ENCODE results near the gene UNK.

DNA sequence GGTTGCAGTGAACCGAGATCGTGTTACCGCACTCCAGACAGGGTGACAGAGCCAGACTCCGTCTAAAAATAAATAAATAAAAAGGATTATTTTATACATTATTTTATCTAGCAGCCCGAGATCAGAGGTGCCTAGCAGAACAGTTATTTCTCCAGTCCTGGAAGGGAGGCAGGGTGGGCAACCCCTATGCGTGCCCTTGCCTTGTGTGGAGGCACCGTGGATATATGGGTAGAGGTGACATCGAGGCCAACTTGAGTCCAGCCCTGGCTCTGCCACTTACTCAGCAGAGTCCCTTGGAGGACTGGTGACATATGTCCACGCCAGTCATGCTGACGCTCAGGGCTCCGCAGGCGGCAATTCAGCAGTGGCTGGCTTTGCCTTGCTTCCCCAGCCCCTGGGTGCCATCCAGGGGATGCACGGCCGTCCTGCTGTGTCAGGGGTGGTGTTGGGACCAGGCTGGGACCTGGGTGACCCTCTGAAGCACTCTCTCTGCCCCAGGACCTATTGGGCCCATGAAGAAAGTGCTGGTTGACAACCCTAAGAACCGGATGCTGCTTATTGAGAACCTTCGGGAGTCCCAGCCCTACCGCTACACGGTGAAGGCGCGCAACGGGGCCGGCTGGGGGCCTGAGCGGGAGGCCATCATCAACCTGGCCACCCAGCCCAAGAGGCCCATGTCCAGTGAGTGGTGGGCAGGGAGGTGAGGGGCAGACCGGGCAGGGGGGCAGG, 32.8 kb upstream of the UNK start:
- TF ChIP-seq, protein P1, sequence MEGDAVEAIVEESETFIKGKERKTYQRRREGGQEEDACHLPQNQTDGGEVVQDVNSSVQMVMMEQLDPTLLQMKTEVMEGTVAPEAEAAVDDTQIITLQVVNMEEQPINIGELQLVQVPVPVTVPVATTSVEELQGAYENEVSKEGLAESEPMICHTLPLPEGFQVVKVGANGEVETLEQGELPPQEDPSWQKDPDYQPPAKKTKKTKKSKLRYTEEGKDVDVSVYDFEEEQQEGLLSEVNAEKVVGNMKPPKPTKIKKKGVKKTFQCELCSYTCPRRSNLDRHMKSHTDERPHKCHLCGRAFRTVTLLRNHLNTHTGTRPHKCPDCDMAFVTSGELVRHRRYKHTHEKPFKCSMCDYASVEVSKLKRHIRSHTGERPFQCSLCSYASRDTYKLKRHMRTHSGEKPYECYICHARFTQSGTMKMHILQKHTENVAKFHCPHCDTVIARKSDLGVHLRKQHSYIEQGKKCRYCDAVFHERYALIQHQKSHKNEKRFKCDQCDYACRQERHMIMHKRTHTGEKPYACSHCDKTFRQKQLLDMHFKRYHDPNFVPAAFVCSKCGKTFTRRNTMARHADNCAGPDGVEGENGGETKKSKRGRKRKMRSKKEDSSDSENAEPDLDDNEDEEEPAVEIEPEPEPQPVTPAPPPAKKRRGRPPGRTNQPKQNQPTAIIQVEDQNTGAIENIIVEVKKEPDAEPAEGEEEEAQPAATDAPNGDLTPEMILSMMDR (IDR thresholded peaks at IDR 0.05) = no peak
- no peak for TF ChIP-seq POLR2AphosphoS5 (IDR thresholded peaks at IDR 0.05; ENCODE audit: low read depth, low read length)
- TF ChIP-seq, protein P2, sequence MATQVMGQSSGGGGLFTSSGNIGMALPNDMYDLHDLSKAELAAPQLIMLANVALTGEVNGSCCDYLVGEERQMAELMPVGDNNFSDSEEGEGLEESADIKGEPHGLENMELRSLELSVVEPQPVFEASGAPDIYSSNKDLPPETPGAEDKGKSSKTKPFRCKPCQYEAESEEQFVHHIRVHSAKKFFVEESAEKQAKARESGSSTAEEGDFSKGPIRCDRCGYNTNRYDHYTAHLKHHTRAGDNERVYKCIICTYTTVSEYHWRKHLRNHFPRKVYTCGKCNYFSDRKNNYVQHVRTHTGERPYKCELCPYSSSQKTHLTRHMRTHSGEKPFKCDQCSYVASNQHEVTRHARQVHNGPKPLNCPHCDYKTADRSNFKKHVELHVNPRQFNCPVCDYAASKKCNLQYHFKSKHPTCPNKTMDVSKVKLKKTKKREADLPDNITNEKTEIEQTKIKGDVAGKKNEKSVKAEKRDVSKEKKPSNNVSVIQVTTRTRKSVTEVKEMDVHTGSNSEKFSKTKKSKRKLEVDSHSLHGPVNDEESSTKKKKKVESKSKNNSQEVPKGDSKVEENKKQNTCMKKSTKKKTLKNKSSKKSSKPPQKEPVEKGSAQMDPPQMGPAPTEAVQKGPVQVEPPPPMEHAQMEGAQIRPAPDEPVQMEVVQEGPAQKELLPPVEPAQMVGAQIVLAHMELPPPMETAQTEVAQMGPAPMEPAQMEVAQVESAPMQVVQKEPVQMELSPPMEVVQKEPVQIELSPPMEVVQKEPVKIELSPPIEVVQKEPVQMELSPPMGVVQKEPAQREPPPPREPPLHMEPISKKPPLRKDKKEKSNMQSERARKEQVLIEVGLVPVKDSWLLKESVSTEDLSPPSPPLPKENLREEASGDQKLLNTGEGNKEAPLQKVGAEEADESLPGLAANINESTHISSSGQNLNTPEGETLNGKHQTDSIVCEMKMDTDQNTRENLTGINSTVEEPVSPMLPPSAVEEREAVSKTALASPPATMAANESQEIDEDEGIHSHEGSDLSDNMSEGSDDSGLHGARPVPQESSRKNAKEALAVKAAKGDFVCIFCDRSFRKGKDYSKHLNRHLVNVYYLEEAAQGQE (IDR thresholded peaks at IDR 0.05; ENCODE audit: insufficient read depth in 1 of 2, low read depth in 2 of 2, low read length in 1 of 2) = no peak

Data from Panc1 (cell line).